ENCODE data around the gene DCHS1.

DNA sequence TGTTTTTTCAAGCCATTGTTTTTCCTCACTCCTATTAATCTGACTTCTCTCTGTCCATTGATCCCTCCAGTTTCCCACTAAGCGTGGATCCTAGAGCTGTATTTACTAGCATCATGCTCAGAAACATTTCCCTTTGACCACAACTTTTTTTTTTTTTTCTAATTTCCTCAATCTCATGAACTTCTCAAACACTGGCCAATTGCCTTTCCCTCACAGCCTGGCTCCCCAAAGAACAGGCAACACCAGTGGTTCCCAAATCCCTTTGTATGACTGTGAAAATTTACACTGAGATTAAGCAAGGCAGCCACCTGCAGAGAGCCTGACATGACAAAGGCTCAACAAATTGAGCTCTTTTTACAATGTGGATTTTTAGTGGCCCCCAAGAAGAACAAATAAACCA lies 35.0 kb downstream of the DCHS1 start:
- no peak for TF ChIP-seq POLR2A (IDR thresholded peaks at IDR 0.05; ENCODE audit: low read depth, low read length)
- TF ChIP-seq TAF1 (IDR thresholded peaks at IDR 0.05; ENCODE audit: borderline replicate concordance, low read depth, low read length), result no peak
- no peak for TF ChIP-seq POLR2AphosphoS5 (IDR thresholded peaks at IDR 0.05; ENCODE audit: low read depth, low read length)
